Activated CD8-positive, alpha-beta memory T cell treated with anti-CD3 and anti-CD28 coated beads for 24 hours (primary cell): ENCODE results near the gene PTPRM.

Experiments used
- DNase-seq: peaks from one replicate; pipeline ENCODE4 v3.0.0-alpha.2; 2020

PTPRM gene

DNA sequence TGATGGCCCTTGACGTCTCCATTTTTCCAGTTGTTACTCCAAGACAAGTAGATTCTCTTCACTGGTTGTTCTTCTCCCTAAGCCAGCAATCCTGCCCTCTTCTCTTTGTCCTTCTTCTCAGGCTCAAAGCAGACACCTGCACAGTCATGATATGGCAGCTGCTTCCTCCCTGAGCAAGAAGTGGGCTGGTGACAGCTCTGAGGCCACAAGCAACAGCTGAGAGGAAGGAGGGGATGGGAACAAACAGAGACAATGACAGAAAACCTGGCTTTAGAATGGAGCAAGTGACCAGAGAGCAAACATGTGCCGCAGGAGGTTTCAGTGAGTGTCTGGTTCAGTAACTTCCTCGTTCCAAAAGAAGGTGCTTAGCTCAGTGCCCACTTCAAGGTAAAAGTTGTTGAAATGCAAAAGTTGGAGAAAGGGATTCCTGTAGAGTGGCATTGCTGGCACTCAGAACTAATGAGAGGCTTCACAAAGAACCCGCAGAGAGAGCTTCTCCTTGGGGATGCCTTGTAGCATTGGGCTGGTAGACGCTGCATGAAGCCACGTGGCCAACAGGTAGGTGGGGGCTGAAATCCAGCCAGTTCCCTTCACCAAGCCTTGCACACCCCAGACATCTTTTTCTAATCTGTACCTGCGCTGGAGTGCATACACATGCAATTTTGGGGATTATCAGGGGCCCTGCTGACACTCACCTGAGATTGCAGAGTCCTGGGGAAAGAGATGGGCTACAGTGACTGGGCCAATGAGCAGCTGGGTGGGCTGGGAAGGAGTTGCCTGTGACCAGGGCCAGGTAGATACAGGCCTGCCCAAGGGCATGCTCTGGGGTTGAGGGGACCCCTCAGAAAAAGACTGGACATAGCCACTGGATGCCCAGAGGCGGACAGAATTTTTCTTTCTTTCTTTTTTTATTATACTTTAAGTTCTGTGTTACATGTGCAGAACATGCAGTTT is 888.8 kb downstream of the PTPRM start:
- no peak for DNase-seq
